Mesodermal cell (in vitro differentiated cells): ENCODE measurements around the gene SFXN5.

Source experiments
- H3K27ac ChIP-seq: 2 replicates; pipeline ENCODE4 v1.7.0; 2013; ENCODE audit warnings: mild to moderate bottlenecking, low read depth, low read length, moderate library complexity; ENCODE audit not compliant: severe bottlenecking
- H3K36me3 ChIP-seq: 2 replicates; pipeline ENCODE4 v1.7.1; 2013; ENCODE audit warnings: mild to moderate bottlenecking, low read length, moderate library complexity; ENCODE audit not compliant: control insufficient read depth, insufficient read depth
- H3K4me1 ChIP-seq: one replicate; pipeline ENCODE4 v1.7.1; 2013; ENCODE audit warnings: mild to moderate bottlenecking, low read length; ENCODE audit not compliant: insufficient read depth, control insufficient read depth, poor library complexity, severe bottlenecking
- H3K4me3 ChIP-seq: 2 replicates; pipeline ENCODE4 v1.7.0; 2013; ENCODE audit warnings: low read length, control low read depth, mild to moderate bottlenecking; ENCODE audit not compliant: insufficient read depth, poor library complexity, severe bottlenecking; ENCODE audit errors: extremely low read depth
- H3K9me3 ChIP-seq: 2 replicates; pipeline ENCODE4 v1.7.1; 2013; ENCODE audit warnings: mild to moderate bottlenecking, low read length, moderate library complexity; ENCODE audit not compliant: control insufficient read depth
- WGBS, 2 experiments: methylation state at CpG; one replicate each; pipeline ENCODE4 v1.1.5; 2013; ENCODE audit warnings: missing lambda C conversion rate in 2 of 2; ENCODE audit not compliant: insufficient coverage in 2 of 2; 5-methylcytosine and 5-hydroxymethylcytosine counted together

Gene SFXN5

DNA sequence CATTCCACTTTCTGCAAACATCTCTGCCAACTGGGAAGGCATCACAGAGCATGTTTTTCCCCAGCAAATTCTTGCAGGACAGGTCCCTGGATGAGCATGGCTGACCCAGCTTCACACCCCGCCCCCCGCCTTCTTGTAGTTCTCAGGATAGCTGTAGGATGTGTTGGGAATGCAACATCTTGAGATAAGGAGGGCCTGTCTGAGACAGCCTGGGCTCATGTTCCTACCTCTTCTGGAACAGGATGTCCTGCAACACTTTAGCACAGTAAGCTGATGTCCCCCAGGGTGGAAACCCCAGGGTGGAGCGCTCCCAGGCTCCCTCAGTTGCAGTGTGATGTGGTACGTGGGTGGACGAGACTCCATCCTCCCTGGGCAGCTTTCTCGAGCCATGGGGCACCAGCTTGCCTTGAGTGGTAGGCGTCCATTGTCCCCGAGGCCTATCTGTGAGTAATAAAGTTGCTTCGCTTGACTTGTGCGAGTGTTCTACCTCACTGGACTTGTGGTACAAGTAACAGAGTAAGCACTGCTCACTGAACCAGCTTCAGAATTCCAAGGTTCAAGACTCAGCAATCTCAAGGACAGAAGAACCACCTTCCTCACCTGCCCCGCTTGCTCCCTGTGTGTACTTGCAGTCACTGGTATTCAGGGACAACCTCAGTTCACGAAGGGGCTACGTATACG, 105.6 kb downstream of the SFXN5 start:
- H3K4me3 ChIP-seq, result no peak overlapping the region
- H3K27ac ChIP-seq, result no peak overlapping the region
- H3K36me3 ChIP-seq, result no peaks in the 10 kb centered on the region
- no peaks in the 10 kb centered on the region for H3K9me3 ChIP-seq
- H3K4me1 ChIP-seq, result peaks cover 35% of the 10 kb centered on the region
- WGBS, 2 experiments, result 93 to 95% methylated on average over 14 of the region's 14 CpGs

DNA sequence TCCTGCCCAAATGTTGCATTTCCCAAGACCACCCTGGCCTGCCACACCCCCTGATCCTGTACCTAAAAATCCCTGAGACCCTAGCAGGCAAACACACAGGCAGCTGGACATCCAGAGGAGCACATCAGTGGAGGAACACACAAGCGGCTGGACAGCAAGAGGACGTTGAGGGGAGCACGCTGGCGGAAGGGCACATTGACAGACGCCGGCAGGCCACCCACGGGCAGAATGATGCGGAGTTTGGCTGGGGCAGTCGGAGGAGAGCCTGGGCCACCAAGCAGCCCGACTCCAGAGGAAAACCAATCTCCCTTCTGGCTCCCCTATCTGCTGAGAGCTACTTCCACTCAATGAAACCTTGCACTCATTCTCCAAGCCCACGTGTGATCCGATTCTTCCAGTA, 106.5 kb downstream of the SFXN5 start:
- peaks cover 33% of the 10 kb centered on the region for H3K4me1 ChIP-seq
- WGBS, 2 experiments, result 82 to 83% methylated on average over 9 to 12 of the region's 12 CpGs
- no peaks in the 10 kb centered on the region for H3K9me3 ChIP-seq
- no peak overlapping the region for H3K27ac ChIP-seq
- H3K4me3 ChIP-seq, result no peak overlapping the region
- no peaks in the 10 kb centered on the region for H3K36me3 ChIP-seq

DNA sequence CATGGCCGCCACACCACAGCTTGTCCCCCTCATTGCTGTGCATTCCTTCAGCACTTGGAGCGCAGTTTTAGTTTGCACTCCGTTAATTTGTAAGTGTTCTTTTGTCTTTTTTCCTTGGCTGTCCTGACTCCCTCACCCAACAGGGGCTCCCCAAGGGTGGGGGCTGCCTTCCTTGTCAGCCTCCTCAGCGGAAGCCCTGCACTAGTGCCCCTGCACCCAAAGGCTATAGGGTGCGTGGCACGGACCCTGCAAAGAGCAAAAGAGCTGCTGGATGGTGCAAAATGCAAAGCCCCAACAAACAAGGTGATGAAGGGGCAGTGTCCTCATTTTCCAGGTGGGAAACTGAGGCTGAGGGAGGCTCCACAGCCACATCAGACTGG, 107.4 kb downstream of the SFXN5 start:
- Histone ChIP-seq H3K4me1 (peaks cover 30% of the 10 kb centered on the region), H3K36me3 (no peaks in the 10 kb centered on the region), H3K9me3 (no peaks in the 10 kb centered on the region), H3K4me3 (no peak overlapping the region), H3K27ac (no peak overlapping the region)
- WGBS, 2 experiments, result 82 to 98% methylated on average over 3 to 5 of the region's 6 CpGs

DNA sequence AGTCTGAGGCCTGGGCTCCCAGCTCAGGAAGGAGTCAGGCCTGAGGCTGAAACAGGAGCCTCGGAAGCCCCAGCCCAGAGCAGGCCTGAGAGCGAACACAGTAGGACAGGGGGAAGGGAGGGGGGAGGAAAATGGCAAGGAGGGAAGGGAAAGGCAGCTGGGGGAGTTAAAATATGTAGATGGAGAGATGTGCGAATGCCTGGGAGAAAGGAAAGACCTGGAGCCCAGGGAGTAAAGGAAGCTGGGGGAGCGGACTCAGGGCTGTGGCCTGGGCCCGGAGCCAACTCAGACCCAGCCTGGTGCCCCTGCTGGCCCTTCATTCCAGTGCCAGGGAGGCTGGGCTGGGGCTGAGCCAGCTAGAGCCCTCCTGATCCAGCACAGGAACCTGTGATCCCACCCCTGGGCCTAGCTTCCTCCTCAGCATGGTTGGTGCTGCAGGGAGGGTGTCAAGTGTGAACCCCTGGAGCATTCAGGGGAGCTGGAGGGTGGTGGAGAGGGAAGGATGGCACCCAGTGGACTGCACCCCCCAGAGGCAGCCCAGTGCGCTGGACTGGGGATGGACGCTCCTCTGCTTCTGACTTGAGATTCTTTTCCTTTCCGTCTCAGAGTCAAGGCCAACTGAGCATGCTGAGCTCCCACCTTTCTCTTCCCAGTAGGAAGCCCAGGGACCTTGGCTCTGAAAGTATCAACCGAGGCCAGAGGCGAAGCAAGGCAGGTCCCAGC, 107.9 kb downstream of the SFXN5 start:
- H3K4me1 ChIP-seq, result peaks cover 30% of the 10 kb centered on the region
- no peaks in the 10 kb centered on the region for H3K9me3 ChIP-seq
- H3K27ac ChIP-seq, result peak overlapping the region; percentile 36
- no peaks in the 10 kb centered on the region for H3K36me3 ChIP-seq
- H3K4me3 ChIP-seq, result no peak overlapping the region
- 55 to 58% methylated on average over 10 of the region's 10 CpGs for WGBS, 2 experiments

DNA sequence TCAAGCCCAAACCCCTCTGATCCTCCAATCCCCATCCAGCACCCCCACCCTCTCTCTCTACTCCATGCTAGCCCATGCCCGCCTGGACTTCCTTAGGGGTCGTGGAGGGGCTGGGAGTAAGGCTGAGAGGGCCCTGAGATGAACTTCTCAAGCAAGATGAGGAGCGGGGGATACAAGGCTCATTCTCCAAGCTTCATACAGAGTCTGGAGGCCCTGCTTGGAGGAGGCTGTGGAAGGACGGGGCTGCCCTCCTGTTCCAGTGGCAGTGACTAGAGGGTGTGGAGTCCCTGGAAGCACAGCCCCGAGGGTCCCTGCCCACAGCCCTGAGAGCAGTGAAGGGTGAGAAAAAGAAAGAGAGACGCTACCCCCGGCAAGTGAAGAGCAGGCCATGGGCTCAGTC, 108.6 kb downstream of the SFXN5 start:
- no peak overlapping the region for H3K4me3 ChIP-seq
- WGBS, 2 experiments, result 57 to 72% methylated on average over 5 to 7 of the region's 7 CpGs
- H3K27ac ChIP-seq, result peak overlapping the region; percentile 36
- peaks cover 30% of the 10 kb centered on the region for H3K4me1 ChIP-seq
- no peaks in the 10 kb centered on the region for H3K9me3 ChIP-seq
- H3K36me3 ChIP-seq, result no peaks in the 10 kb centered on the region

DNA sequence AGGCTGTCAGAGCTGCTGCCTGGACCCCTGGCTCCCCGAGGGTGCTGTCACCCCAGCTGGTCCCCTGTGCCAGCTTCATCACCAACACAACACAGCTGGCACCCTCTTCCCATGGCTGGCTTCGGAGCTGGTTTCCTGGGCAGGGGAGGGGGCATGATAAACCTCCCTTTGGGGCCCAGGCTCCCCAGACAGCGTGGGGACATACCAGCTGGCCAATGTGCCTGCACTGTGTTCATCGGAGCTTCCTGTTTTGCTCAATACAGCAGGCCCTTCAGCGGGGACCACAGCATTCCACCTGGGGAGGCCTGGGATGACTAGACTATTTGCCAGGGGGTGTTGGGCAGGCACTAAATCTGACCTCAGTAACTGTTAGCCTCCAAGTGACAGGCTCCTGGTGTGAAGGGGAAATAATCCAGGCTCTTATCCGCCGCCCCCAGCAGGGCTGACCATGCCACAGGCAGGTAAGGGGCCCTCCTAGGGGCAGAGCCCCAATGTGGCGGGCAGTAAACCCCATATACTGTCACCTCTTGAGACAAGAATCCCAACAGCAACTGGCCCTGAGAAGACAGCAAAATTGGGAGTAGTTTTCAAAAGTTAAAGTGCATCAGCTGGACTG, 109.6 kb downstream of the SFXN5 start:
- no peaks in the 10 kb centered on the region for H3K36me3 ChIP-seq
- H3K9me3 ChIP-seq, result no peaks in the 10 kb centered on the region
- H3K4me3 ChIP-seq, result no peak overlapping the region
- H3K27ac ChIP-seq, result no peak overlapping the region
- H3K4me1 ChIP-seq, result peaks cover 30% of the 10 kb centered on the region
- WGBS, 2 experiments, result 80 to 82% methylated on average over 6 of the region's 8 CpGs

DNA sequence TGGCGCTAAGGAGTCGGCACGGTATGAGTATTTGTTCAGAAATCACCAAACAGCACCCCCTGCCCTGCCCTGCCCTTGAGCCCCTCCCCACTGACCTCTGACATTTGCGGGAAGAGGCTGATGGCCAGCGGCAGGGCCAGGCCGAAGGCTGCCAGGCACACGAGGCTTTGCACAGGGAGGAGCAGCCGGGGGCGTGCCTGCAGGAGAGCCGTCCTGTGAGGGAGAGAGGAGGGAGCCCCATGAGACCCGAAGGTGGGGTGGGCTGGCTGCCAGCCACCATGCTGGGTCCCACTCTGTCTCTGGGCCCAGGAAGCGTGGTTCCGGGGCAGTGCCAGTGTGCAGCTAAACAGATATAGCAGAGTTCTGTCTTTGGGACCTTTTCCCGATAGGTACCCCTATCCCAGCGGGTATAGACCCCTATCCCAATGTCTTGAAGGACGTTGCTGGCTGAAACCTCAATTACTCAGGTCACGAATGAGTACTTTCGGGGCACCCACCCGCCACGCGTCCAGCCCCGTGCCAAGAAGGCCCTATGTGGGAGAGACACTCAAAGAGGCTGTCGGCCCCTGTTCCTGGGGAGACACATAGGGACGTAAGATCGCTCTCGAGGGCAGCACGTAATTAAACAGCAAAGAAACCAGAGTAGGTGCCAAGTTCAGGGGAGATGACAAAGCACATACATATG, 110.3 kb downstream of the SFXN5 start:
- no peak overlapping the region for H3K27ac ChIP-seq
- no peak overlapping the region for H3K4me3 ChIP-seq
- no peaks in the 10 kb centered on the region for H3K9me3 ChIP-seq
- no peaks in the 10 kb centered on the region for H3K36me3 ChIP-seq
- peaks cover 29% of the 10 kb centered on the region for H3K4me1 ChIP-seq
- WGBS, 2 experiments, result 89 to 92% methylated on average over 26 to 27 of the region's 27 CpGs

DNA sequence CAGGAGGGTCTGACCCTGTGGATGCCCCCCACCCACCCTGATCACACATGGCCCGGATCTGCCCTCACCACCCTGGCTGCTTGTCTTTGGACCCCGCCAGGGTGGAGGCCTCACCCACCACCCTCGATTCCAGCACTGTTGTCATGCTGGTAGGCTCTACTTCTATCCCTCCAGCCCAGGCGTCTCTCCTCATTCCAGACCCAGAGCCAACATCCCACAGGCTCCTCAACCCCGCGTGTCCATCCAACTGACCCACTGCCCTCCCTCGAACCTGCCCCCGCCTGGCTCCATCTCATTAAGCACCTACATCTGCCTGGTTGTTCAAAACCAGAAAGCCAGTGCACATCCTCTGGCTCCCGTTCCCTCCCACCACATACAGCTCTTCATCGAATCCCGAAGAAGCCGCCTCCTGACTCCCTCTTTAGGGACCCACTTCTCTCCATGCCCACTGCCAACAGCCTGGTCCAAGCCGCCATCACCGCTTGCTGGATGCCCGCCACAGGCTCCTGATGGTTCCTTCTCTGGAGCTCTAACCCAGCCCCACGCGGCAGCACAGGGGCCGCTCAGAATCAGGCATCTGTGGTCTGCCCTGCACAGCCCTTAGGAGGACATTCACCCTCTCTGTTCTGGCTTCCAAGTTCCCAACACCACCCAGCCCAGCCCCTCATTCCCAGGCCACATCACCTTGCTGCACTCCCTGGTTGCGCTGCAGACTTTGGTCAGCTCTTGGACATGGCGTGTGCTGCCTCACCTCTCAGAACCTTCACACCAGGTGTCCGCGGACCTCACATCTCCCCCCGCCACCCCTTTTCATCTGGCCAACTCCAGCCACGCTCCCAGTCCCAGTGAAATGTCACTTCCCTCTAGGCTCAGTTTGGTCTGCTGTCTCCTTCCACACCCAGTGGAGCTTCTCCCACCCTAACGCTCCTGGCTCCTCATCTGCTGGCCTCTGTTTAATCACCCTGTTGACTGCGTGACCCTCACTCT, 111.2 kb downstream of the SFXN5 start:
- no peak overlapping the region for H3K27ac ChIP-seq

DNA sequence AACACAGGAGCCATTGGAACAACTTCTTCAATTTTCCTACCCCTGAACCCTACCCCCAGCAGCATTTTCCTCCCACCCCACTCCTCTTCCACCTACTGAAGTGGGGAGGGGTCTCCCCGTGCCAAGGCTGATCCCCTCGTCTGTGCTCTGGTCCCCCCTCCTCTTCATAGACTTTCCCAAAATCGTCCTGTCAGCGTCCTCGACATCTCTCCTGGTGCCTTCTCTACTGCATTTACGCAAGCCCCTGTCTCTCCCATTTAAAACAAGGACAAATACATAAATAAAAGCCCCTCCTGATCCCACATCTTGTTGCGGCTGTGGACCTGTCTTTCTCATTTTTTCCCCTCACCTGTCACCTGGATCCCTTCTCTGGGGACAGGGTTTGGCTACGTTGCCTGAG, 112.0 kb downstream of the SFXN5 start:
- H3K36me3 ChIP-seq, result no peaks in the 10 kb centered on the region
- H3K27ac ChIP-seq, result no peak overlapping the region
- H3K4me3 ChIP-seq, result no peak overlapping the region
- 91 to 97% methylated on average over 7 to 8 of the region's 8 CpGs for WGBS, 2 experiments
- no peaks in the 10 kb centered on the region for H3K9me3 ChIP-seq
- peaks cover 24% of the 10 kb centered on the region for H3K4me1 ChIP-seq

More for the DNA sequence above, 111.2 kb downstream of the SFXN5 start:
- Histone ChIP-seq H3K4me1 (peaks cover 21% of the 10 kb centered on the region), H3K4me3 (no peak overlapping the region), H3K36me3 (no peaks in the 10 kb centered on the region), H3K9me3 (no peaks in the 10 kb centered on the region)
- 96% methylated on average over 24 to 26 of the region's 26 CpGs for WGBS, 2 experiments
